Activated CD8-positive, alpha-beta memory T cell treated with anti-CD3 and anti-CD28 coated beads for 48 hours (primary cell): ENCODE results near the gene AP5M1.
"Not testable (repeated sequence)": the region's sequence is repeated elsewhere in the genome, so short reads cannot be mapped to it uniquely, and the experiment has no call there.

Source experiments
- DNase-seq, 3 experiments: peaks; one replicate each; pipeline ENCODE4 v3.0.0-alpha.2; 2020; ENCODE audit warnings: low read depth in 2 of 3, low spot score in 2 of 3

AP5M1 gene

GRCh38 chr14:57291692-57292647, 23.2 kb downstream of the AP5M1 start:
- DNase-seq, result no peak

- DNase-seq, result no peak
These were observed 25.4 kb downstream of the AP5M1 start for GRCh38 chr14:57293866-57294837.

GRCh38 chr14:57295239-57295638, 26.5 kb downstream of the AP5M1 start:
- DNase-seq, result no peak

GRCh38 chr14:57297852-57298251, 29.1 kb downstream of the AP5M1 start:
- no peak for DNase-seq

- no peak for DNase-seq
These were observed 30.7 kb downstream of the AP5M1 start for GRCh38 chr14:57299511-57299910.

- DNase-seq, result no peak
These were observed 34.1 kb downstream of the AP5M1 start for GRCh38 chr14:57302883-57303282.

- no peak for DNase-seq
These were observed 45.8 kb downstream of the AP5M1 start for GRCh38 chr14:57314396-57315089.

GRCh38 chr14:57317248-57317833, 48.6 kb downstream of the AP5M1 start:
- DNase-seq, result peak; percentile 9 to 57 (median 22)

GRCh38 chr14:57319636-57320192, 50.9 kb downstream of the AP5M1 start:
- no peak for DNase-seq

- no peak for DNase-seq
These were observed 55.0 kb downstream of the AP5M1 start for GRCh38 chr14:57323721-57324120.

GRCh38 chr14:57326253-57326652, 57.5 kb downstream of the AP5M1 start:
- DNase-seq, result no peak

- DNase-seq, result no peak
These were observed 61.1 kb downstream of the AP5M1 start for GRCh38 chr14:57329833-57330232.

GRCh38 chr14:57332475-57332874, 63.7 kb downstream of the AP5M1 start:
- DNase-seq, result not testable (repeated sequence)

GRCh38 chr14:57333726-57334125, 65.0 kb downstream of the AP5M1 start:
- DNase-seq, result not testable (repeated sequence)

- not testable (repeated sequence) for DNase-seq
These were observed 75.0 kb downstream of the AP5M1 start for GRCh38 chr14:57343545-57344297.

- no peak for DNase-seq
These were observed 76.3 kb downstream of the AP5M1 start for GRCh38 chr14:57345106-57345505.

- DNase-seq, result no peak
These were observed 78.0 kb downstream of the AP5M1 start for GRCh38 chr14:57346741-57347140.
